Measurements from ENCODE around the gene STRAP. TPM values are rescaled to one million over a fixed set of nuclear protein-coding genes. Genes with fewer than 3 reads are reported as not detected.

Gene STRAP
- total RNA-seq, 2 donors from 2014 or later, result 188 to 362 TPM

GRCh38 chr12:15932327-15932726, 50.1 kb downstream of the STRAP start:
- no peak overlapping the region for H3K27ac Mint-ChIP-seq
- WGBS, 2 experiments (ENCODE audit: insufficient coverage in 1 of 2, insufficient read length in 1 of 2), result 89% methylated on average over 1 of the region's 1 CpG; no CpG with 5 or more reads in 1 of the 2 experiments

GRCh38 chr12:15932971-15933370, 50.8 kb downstream of the STRAP start:
- Histone ChIP-seq H3K27me3 (ENCODE audit: control insufficient read depth, insufficient read depth, low read length, poor library complexity, severe bottlenecking) (no peaks in the 10 kb centered on the region), H3K9me3 (ENCODE audit: control insufficient read depth, low read length) (peaks cover 3% of the 10 kb centered on the region), H3K9ac (ENCODE audit: extremely low read depth, low read length, poor library complexity, severe bottlenecking) (no peak overlapping the region), H3K4me1 (ENCODE audit: control insufficient read depth, insufficient read depth, low read length) (no peaks in the 10 kb centered on the region), H3K36me3 (ENCODE audit: control insufficient read depth, insufficient read depth, low read length) (peaks cover 6% of the 10 kb centered on the region), H3K27ac (ENCODE audit: low read depth, low read length) (no peak overlapping the region), H3K4me3 (ENCODE audit: low read length) (no peak overlapping the region)
- H3K36me3 Mint-ChIP-seq (ENCODE audit: low read depth), result peaks cover 24% of the 10 kb centered on the region
- H3K27ac Mint-ChIP-seq, result no peak overlapping the region
- H3K27me3 Mint-ChIP-seq (ENCODE audit: insufficient read depth), result no peaks in the 10 kb centered on the region
- TF ChIP-seq CTCF (conservative IDR thresholded peaks at IDR 0.05), result no peak
- peaks cover 1% of the 10 kb centered on the region for H3K9me3 Mint-ChIP-seq
- no peak overlapping the region for H3K4me3 Mint-ChIP-seq
- WGBS, 2 experiments (ENCODE audit: insufficient coverage in 1 of 2, insufficient read length in 1 of 2), result 100% methylated on average over 3 of the region's 3 CpGs; no CpG with 5 or more reads in 1 of the 2 experiments
- DNase-seq, result no peak
- peaks cover 38% of the 10 kb centered on the region for H3K4me1 Mint-ChIP-seq

More at GRCh38 chr12:15932327-15932726, 50.1 kb downstream of the STRAP start:
- no peak for DNase-seq
- no peak overlapping the region for H3K4me3 Mint-ChIP-seq
- peaks cover 3% of the 10 kb centered on the region for H3K9me3 ChIP-seq (ENCODE audit: control insufficient read depth, low read length)
- H3K4me1 Mint-ChIP-seq, result peaks cover 38% of the 10 kb centered on the region
- H3K36me3 ChIP-seq (ENCODE audit: control insufficient read depth, insufficient read depth, low read length), result peaks cover 6% of the 10 kb centered on the region
- TF ChIP-seq CTCF (conservative IDR thresholded peaks at IDR 0.05), result no peak
- no peak overlapping the region for H3K9ac ChIP-seq (ENCODE audit: extremely low read depth, low read length, poor library complexity, severe bottlenecking)
- H3K27me3 ChIP-seq (ENCODE audit: control insufficient read depth, insufficient read depth, low read length, poor library complexity, severe bottlenecking), result no peaks in the 10 kb centered on the region
- H3K36me3 Mint-ChIP-seq (ENCODE audit: low read depth), result peaks cover 24% of the 10 kb centered on the region
- H3K27ac ChIP-seq (ENCODE audit: low read depth, low read length), result no peak overlapping the region
- no peaks in the 10 kb centered on the region for H3K4me1 ChIP-seq (ENCODE audit: control insufficient read depth, insufficient read depth, low read length)
- H3K9me3 Mint-ChIP-seq, result no peaks in the 10 kb centered on the region
- H3K27me3 Mint-ChIP-seq (ENCODE audit: insufficient read depth), result no peaks in the 10 kb centered on the region
- no peak overlapping the region for H3K4me3 ChIP-seq (ENCODE audit: low read length)

- Mint-ChIP-seq H3K27ac (no peak overlapping the region), H3K9me3 (peaks cover 3% of the 10 kb centered on the region), H3K4me3 (no peak overlapping the region), H3K4me1 (peaks cover 30% of the 10 kb centered on the region), H3K36me3 (ENCODE audit: low read depth) (peaks cover 25% of the 10 kb centered on the region), H3K27me3 (ENCODE audit: insufficient read depth) (no peaks in the 10 kb centered on the region)
- H3K36me3 ChIP-seq (ENCODE audit: control insufficient read depth, insufficient read depth, low read length), result peaks cover 6% of the 10 kb centered on the region
- no peak for DNase-seq
- H3K9me3 ChIP-seq (ENCODE audit: control insufficient read depth, low read length), result peaks cover 7% of the 10 kb centered on the region
- TF ChIP-seq CTCF (conservative IDR thresholded peaks at IDR 0.05), result no peak
- 93 to 96% methylated on average over 2 to 3 of the region's 3 CpGs for WGBS, 2 experiments (ENCODE audit: insufficient coverage in 1 of 2, insufficient read length in 1 of 2)
- no peak overlapping the region for H3K4me3 ChIP-seq (ENCODE audit: low read length)
- H3K4me1 ChIP-seq (ENCODE audit: control insufficient read depth, insufficient read depth, low read length), result no peaks in the 10 kb centered on the region
- H3K27ac ChIP-seq (ENCODE audit: low read depth, low read length), result no peak overlapping the region
- no peaks in the 10 kb centered on the region for H3K27me3 ChIP-seq (ENCODE audit: control insufficient read depth, insufficient read depth, low read length, poor library complexity, severe bottlenecking)
- H3K9ac ChIP-seq (ENCODE audit: extremely low read depth, low read length, poor library complexity, severe bottlenecking), result no peak overlapping the region
These were observed 51.6 kb downstream of the STRAP start for GRCh38 chr12:15933751-15934150.
